Psoas muscle (tissue), 8 donors: ENCODE data around the gene MED13L. TPM values are rescaled to one million over a fixed set of nuclear protein-coding genes. Genes with fewer than 3 reads are reported as not detected.
A peak's percentile ranks its signal among the peaks of the same experiment; 100 is the strongest.

Experiments
- ATAC-seq, 4 donors: fragments of 200-7000 bp; cut with Tn5 transposase; one replicate each; pipeline ENCODE4 v1.9.1; 2020; ENCODE audit warnings: moderate library complexity in 3 of 4, mild to moderate bottlenecking in 2 of 4
- DNase-seq, 2 donors: peaks; one replicate each; pipeline ENCODE4 v3.0.0-alpha.2; 2020
- H3K27ac ChIP-seq: fragments of 200-600 bp; one replicate; pipeline ENCODE4 v1.8.0; 2022
- H3K27me3 ChIP-seq, 3 donors: fragments of 200-600 bp in 1 of 3; one replicate each; pipeline versions ENCODE4 v1.6.1 to v1.8.0; 2013 to 2022; ENCODE audit warnings: low read length in 2 of 3, mild to moderate bottlenecking in 2 of 3, moderate library complexity in 1 of 3; ENCODE audit not compliant: insufficient read depth in 3 of 3
- H3K36me3 ChIP-seq, 2 donors: fragments of 200-600 bp in 1 of 2; one replicate each; pipeline versions ENCODE4 v1.6.1 to v1.8.0; 2013 to 2022; ENCODE audit warnings: low read depth in 1 of 2, mild to moderate bottlenecking in 1 of 2, moderate library complexity in 1 of 2; ENCODE audit not compliant: insufficient read depth in 1 of 2
- H3K4me1 ChIP-seq: fragments of 200-600 bp; one replicate; pipeline ENCODE4 v1.8.0; 2022
- H3K4me3 ChIP-seq: fragments of 200-600 bp; one replicate; pipeline ENCODE4 v1.8.0; 2022; ENCODE audit warnings: mild to moderate bottlenecking
- H3K9me3 ChIP-seq: fragments of 200-600 bp; one replicate; pipeline ENCODE4 v1.8.0; 2022
- WGBS, 3 donors: extraction: QIAGEN DNeasy Blood & Tissue Kit; methylation state at CpG; one replicate each; pipeline versions ENCODE4 v1.1.6 to v1.1.7; 2013; 5-methylcytosine and 5-hydroxymethylcytosine counted together
- intact Hi-C, 2 donors: fragments of 100-400 bp; cut with DNase I; formaldehyde crosslinking; loops; one replicate each; pipeline versions ENCODE4 v1.11.0 to v1.14.2; 2022
- polyA plus RNA-seq, 3 donors: library from polyadenylated mRNA; stranded (reverse); fragments of 200-250 nt; gene quantifications; one replicate each; pipeline ENCODE4 v1.2.3, GENCODE V29; 2013
- total RNA-seq, 4 donors: library from RNA; stranded (reverse); fragmentation: NEBNext Ultra II Directional in 2 of 4; extraction: Animal tissue kit (Norgen Biotek cat#: 25700) in 2 of 4; gene quantifications; one replicate each; pipeline versions ENCODE4 v1.2.1 to v1.2.4, GENCODE V29; 2021 to 2023
- TF ChIP-seq, protein P1 (sequence below): fragments of 200-600 bp; IDR thresholded peaks from one replicate; pipeline ENCODE4 v1.8.0; 2022; ENCODE audit warnings: antibody characterized with exemption
- donor health status: healthy with polysubstance abuse.
- donor health status: DM: no; HTN: no; CAD: no; lungs with moderate emphysema.
- donor health status: Bipolar disorder and iron deficiency.
- donor health status: healthy.
- donor health status: DM: yes; HTN: yes; CAD: no.
- donor health status: DM: no; HTN: no; CAD: no.
- donor health status: DM: no; HTN: no; CAD: no.
- donor health status: DM: yes; HTN: yes; CAD: no.

MED13L gene
- total and polyA plus RNA-seq, 7 donors: 8.9 to 90.5 (median 72.5) TPM

DNA sequence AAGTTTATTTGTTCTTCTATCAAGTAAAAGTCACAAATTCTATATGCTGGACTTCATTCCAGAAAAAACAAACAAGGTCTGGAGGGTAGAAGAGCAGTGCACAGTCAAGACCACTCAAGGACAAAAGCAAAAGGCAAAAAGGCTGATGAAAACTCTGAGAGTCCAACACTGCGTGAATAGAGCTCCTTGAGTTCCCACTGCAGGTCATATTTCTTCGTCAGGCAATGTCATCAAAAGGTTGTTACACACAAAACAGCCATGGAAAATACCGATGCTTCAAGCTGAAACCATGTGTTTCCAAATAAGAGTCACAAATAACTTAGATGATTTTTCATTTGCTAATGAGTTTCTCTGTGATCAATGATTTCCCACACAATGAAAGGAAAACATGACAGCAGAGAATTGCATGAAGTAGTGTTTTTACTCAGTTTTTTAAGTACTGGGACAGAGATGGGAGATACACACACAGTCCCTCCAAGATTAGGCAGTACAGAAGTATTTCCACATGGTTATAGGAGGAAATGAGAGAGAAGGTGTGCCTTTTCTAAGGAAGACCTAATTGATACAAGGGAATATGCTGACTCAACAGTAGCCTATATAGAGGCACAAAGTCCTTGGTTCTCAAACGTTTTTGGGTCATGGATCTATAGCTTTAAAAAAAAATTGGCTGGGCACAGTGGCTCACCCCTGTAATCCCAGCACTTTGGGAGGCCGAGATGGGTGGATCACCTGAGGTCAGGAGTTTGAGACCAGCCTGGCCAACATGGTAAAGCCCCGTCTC lies 177.7 kb downstream of the MED13L start:
- H3K4me1 ChIP-seq: peaks cover 23% of the 10 kb centered on the region
- H3K27ac ChIP-seq: no peak overlapping the region
- H3K4me3 ChIP-seq: no peak overlapping the region
- DNase-seq (no peak), ATAC-seq (peak in 3 of 4 donors; percentile 43 to 69 (median 49))
- H3K36me3 ChIP-seq: peaks cover 0 to 8% of the 10 kb centered on the region in 2 donors
- TF ChIP-seq, protein P1, sequence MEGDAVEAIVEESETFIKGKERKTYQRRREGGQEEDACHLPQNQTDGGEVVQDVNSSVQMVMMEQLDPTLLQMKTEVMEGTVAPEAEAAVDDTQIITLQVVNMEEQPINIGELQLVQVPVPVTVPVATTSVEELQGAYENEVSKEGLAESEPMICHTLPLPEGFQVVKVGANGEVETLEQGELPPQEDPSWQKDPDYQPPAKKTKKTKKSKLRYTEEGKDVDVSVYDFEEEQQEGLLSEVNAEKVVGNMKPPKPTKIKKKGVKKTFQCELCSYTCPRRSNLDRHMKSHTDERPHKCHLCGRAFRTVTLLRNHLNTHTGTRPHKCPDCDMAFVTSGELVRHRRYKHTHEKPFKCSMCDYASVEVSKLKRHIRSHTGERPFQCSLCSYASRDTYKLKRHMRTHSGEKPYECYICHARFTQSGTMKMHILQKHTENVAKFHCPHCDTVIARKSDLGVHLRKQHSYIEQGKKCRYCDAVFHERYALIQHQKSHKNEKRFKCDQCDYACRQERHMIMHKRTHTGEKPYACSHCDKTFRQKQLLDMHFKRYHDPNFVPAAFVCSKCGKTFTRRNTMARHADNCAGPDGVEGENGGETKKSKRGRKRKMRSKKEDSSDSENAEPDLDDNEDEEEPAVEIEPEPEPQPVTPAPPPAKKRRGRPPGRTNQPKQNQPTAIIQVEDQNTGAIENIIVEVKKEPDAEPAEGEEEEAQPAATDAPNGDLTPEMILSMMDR: no peak
- H3K27me3 ChIP-seq: no peaks in the 10 kb centered on the region
- intact Hi-C loops: no loop called here
- WGBS, 3 donors: 33 to 49% (median 40%) methylated on average over 6 of the region's 6 CpGs
- no peaks in the 10 kb centered on the region for H3K9me3 ChIP-seq

DNA sequence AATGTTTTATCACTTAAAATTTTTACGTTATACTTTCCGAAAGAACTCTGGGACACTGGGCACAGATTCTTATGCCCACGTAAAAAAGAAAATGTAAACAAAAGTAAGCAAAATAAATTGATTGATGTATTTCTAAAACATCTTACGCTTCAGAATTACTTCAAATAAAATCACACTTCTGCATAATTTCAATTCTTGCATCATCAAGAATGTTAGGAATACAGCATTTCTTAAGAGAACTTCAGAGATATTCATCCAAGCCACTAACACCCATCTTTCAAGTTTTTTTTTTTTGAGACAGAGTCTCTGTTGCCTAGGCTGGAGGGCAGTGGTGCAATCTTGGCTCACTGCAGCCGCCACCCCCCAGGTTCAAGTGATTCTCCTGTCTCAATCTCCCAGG lies 180.6 kb downstream of the MED13L start:
- DNase-seq: no peak
- ATAC-seq: no peak
- TF ChIP-seq, protein P1: no peak
- H3K27ac ChIP-seq: no peak overlapping the region
- H3K27me3 ChIP-seq: no peaks in the 10 kb centered on the region
- H3K36me3 ChIP-seq: peaks cover 0 to 8% of the 10 kb centered on the region in 2 donors
- intact Hi-C loops: no loop called here
- 95 to 98% (median 98%) methylated on average over 5 of the region's 5 CpGs for WGBS, 3 donors
- H3K9me3 ChIP-seq: no peaks in the 10 kb centered on the region
- peaks cover 39% of the 10 kb centered on the region for H3K4me1 ChIP-seq
- H3K4me3 ChIP-seq: no peak overlapping the region

DNA sequence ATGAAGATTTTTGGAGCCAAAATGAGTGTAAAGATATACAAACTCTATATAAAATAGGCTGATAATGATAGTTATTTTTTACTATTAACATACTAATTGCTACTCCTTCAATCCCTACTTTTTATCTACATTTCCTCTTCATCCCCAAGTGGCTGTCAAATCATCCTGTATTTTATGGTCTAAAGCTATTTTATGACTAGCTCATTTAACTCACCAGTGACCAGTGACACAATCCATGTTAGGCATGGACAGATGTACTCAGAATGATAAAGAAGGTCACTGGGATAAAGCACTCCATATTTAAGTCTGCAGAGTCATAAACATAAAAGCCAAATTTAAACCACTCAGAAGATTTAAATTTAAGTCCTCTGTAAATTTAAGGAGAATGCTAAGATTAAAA lies 183.0 kb downstream of the MED13L start:
- TF ChIP-seq, protein P1: no peak
- no peaks in the 10 kb centered on the region for H3K9me3 ChIP-seq
- peaks cover 0 to 8% of the 10 kb centered on the region in 2 donors for H3K36me3 ChIP-seq
- ATAC-seq (peak in 2 of 4 donors; percentile 54 to 55), DNase-seq (no peak)
- H3K4me3 ChIP-seq: no peak overlapping the region
- H3K27me3 ChIP-seq: no peaks in the 10 kb centered on the region
- H3K4me1 ChIP-seq: peaks cover 32% of the 10 kb centered on the region
- intact Hi-C loops: no loop called here
- no peak overlapping the region for H3K27ac ChIP-seq

DNA sequence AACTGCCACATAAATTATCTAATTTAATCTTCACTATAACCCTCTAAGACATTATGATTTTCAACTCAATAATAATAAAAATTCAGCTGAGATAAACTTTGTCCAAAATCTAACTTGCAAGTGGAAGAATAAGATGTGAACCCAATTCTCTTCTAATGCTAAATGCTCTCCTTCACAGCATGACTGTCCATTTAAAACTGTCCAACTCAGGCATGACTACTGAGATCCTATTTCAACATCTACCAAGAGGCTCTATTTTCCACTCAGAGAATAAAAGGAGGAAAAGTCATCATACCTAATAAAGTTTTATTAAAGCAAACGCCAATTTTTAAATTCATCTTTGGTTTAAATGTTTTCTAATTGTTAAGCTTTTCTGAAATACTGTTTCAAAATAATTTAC lies 183.6 kb downstream of the MED13L start:
- Histone ChIP-seq H3K4me1 (peaks cover 27% of the 10 kb centered on the region), H3K27me3 (no peaks in the 10 kb centered on the region), H3K9me3 (no peaks in the 10 kb centered on the region), H3K36me3 (peaks cover 0 to 8% of the 10 kb centered on the region in 2 donors), H3K27ac (no peak overlapping the region), H3K4me3 (no peak overlapping the region)
- TF ChIP-seq, protein P1: no peak
- 38 to 60% (median 51%) methylated on average over 1 of the region's 1 CpG for WGBS, 3 donors
- DNase-seq: no peak
- peak; percentile 56 to 85 (median 72) for ATAC-seq
- intact Hi-C loops: no loop called here
